Activated CD4-positive, alpha-beta T cell treated with anti-CD3 and anti-CD28 coated beads for 4 hours (primary cell): ENCODE data around the gene FAM222B.
A peak's percentile ranks its signal among the peaks of the same experiment; 100 is the strongest.
"Not testable (repeated sequence)": the region's sequence is repeated elsewhere in the genome, so short reads cannot be mapped to it uniquely, and the experiment has no call there.

Experiments
- DNase-seq, 2 donors: peaks; one replicate each; pipeline ENCODE4 v3.0.0-alpha.2; 2020

Gene FAM222B

GRCh38 chr17:28725660-28726225, 116.8 kb downstream of the FAM222B start:
- peak; percentile 30 to 31 for DNase-seq

- no peak for DNase-seq
Observed at GRCh38 chr17:28725166-28725659, 117.4 kb downstream of the FAM222B start.

- DNase-seq = no peak
Observed at GRCh38 chr17:28724500-28725165, 118.0 kb downstream of the FAM222B start.

GRCh38 chr17:28723836-28724499, 118.6 kb downstream of the FAM222B start:
- not testable (repeated sequence) for DNase-seq

GRCh38 chr17:28723159-28723835, 119.3 kb downstream of the FAM222B start:
- DNase-seq = no peak

- no peak for DNase-seq
Observed at GRCh38 chr17:28722417-28723158, 120.0 kb downstream of the FAM222B start.

GRCh38 chr17:28720997-28721329, 121.6 kb downstream of the FAM222B start:
- DNase-seq = not testable (repeated sequence)

- DNase-seq = peak; percentile 28 to 39
Observed at GRCh38 chr17:28720247-28720996, 122.2 kb downstream of the FAM222B start.

- no peak for DNase-seq
Observed at GRCh38 chr17:28719021-28719433, 123.6 kb downstream of the FAM222B start.

GRCh38 chr17:28718333-28719020, 124.1 kb downstream of the FAM222B start:
- DNase-seq = no peak

- no peak for DNase-seq
Observed at GRCh38 chr17:28717578-28718332, 124.8 kb downstream of the FAM222B start, which contains the start of gene RAB34. TSS of gene RAB34 (minus strand) at chr17:28717868. CDS start at chr17:28717266, 602 bp downstream.

GRCh38 chr17:28716740-28717577, 125.6 kb downstream of the FAM222B start:
- no peak for DNase-seq

GRCh38 chr17:28715217-28715616, 127.4 kb downstream of the FAM222B start:
- DNase-seq = no peak

- no peak for DNase-seq
Observed at GRCh38 chr17:28714281-28714680, 128.3 kb downstream of the FAM222B start.

- no peak for DNase-seq
Observed at GRCh38 chr17:28712705-28713415, 129.7 kb downstream of the FAM222B start.

- peak; percentile 58 to 68 for DNase-seq
Observed at GRCh38 chr17:28712032-28712704, 130.4 kb downstream of the FAM222B start.

GRCh38 chr17:28711723-28712031, 130.9 kb downstream of the FAM222B start, which contains the start of gene PROCA1:
TSS of gene PROCA1 (minus strand) at chr17:28711888. CDS start at chr17:28711660, 228 bp downstream.
- DNase-seq = peak in 1 of 2 donors; percentile 32
